IPS-18a (cell line): Measurements from ENCODE around the gene FOXS1.

Experiments
- H3K27ac ChIP-seq: one replicate; pipeline ENCODE4 v1.5.1; 2013; ENCODE audit warnings: low read length
- H3K27me3 ChIP-seq: one replicate; pipeline ENCODE4 v1.6.1; 2013; ENCODE audit warnings: mild to moderate bottlenecking, low read length; ENCODE audit not compliant: control insufficient read depth, insufficient read depth
- H3K36me3 ChIP-seq: one replicate; pipeline ENCODE4 v1.6.1; 2013; ENCODE audit warnings: low read depth, low read length; ENCODE audit not compliant: control insufficient read depth
- H3K4me1 ChIP-seq: one replicate; pipeline ENCODE4 v1.6.1; 2013; ENCODE audit warnings: low read depth, low read length; ENCODE audit not compliant: control insufficient read depth
- H3K4me3 ChIP-seq: one replicate; pipeline ENCODE4 v1.5.1; 2013; ENCODE audit warnings: low read length
- H3K9ac ChIP-seq: one replicate; pipeline ENCODE4 v1.6.1; 2013; ENCODE audit warnings: mild to moderate bottlenecking, low read length, moderate library complexity
- H3K9me3 ChIP-seq: one replicate; pipeline ENCODE4 v1.6.1; 2013; ENCODE audit warnings: low read depth, low read length; ENCODE audit not compliant: control insufficient read depth

The FOXS1 gene

DNA sequence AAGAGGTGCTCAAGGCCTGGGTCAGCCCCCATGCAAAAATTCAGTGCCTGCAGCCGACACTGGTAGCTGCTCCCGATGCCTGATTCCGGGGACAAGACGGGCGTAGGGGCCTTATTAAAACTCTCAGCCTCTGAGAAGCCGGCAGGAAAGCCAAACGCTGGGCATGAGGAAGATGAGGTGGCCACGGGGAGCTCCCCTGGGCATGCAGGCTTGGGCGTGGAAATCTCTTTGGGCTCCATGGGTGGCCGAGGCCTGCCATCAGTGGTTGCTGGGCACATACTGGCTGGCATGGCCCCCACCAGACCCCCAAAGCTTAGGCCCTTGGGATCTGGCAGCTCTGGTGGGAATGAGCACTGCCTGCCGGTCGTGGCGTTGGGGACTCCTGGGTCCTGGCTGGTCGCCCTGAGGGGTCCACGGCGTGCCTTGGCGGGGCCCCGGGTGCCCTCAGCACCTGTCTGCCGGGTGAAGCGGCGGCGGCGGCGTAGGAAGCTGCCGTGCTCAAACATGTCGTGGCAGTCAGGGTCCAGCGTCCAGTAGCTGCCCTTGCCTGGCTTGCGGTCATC, 586 bp downstream of the FOXS1 start:
- H3K27me3 ChIP-seq, result no peaks in the 10 kb centered on the region
- H3K27ac ChIP-seq, result no peak overlapping the region
- H3K4me3 ChIP-seq, result no peak overlapping the region
- H3K9me3 ChIP-seq, result no peaks in the 10 kb centered on the region
- no peaks in the 10 kb centered on the region for H3K36me3 ChIP-seq
- H3K9ac ChIP-seq, result no peak overlapping the region
- peaks cover 11% of the 10 kb centered on the region for H3K4me1 ChIP-seq

GRCh38 chr20:31843881-31844280, 1.5 kb downstream of the FOXS1 start:
- Histone ChIP-seq H3K27ac (no peak overlapping the region), H3K4me3 (no peak overlapping the region), H3K27me3 (no peaks in the 10 kb centered on the region), H3K9me3 (no peaks in the 10 kb centered on the region), H3K9ac (no peak overlapping the region), H3K4me1 (peaks cover 11% of the 10 kb centered on the region), H3K36me3 (no peaks in the 10 kb centered on the region)

GRCh38 chr20:31843288-31843687, 2.1 kb downstream of the FOXS1 start:
- H3K27me3 ChIP-seq, result no peaks in the 10 kb centered on the region
- no peak overlapping the region for H3K9ac ChIP-seq
- no peak overlapping the region for H3K27ac ChIP-seq
- no peaks in the 10 kb centered on the region for H3K36me3 ChIP-seq
- no peaks in the 10 kb centered on the region for H3K9me3 ChIP-seq
- H3K4me1 ChIP-seq, result peaks cover 11% of the 10 kb centered on the region
- H3K4me3 ChIP-seq, result no peak overlapping the region

GRCh38 chr20:31842471-31843157, 2.8 kb downstream of the FOXS1 start:
- H3K27me3 ChIP-seq, result no peaks in the 10 kb centered on the region
- H3K9ac ChIP-seq, result no peak overlapping the region
- no peaks in the 10 kb centered on the region for H3K9me3 ChIP-seq
- H3K4me3 ChIP-seq, result no peak overlapping the region
- H3K36me3 ChIP-seq, result no peaks in the 10 kb centered on the region
- H3K4me1 ChIP-seq, result peaks cover 15% of the 10 kb centered on the region
- H3K27ac ChIP-seq, result no peak overlapping the region

DNA sequence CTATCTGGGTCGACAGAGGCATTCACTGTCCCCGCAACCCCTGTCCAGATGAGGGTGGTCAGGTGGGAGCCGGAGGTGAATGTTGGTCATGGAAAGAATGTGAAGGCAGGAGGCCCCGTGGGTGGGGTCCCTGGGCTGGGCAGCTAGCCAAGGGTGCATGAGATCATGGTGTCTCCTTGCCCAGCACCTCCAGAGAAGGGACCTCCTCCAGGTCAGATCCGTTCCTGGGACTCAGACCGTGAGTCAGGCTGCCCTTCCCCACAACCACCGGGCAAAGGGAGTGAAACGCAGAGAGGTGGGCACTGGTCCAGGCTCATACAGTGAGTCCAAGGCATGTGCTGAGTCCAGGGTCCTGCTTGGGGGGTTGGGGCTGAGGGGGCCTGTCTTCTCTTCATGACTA, 3.5 kb downstream of the FOXS1 start:
- H3K4me3 ChIP-seq, result no peak overlapping the region
- H3K36me3 ChIP-seq, result no peaks in the 10 kb centered on the region
- no peak overlapping the region for H3K9ac ChIP-seq
- H3K27me3 ChIP-seq, result no peaks in the 10 kb centered on the region
- no peaks in the 10 kb centered on the region for H3K9me3 ChIP-seq
- no peak overlapping the region for H3K27ac ChIP-seq
- H3K4me1 ChIP-seq, result peaks cover 15% of the 10 kb centered on the region

- Histone ChIP-seq H3K27me3 (no peaks in the 10 kb centered on the region), H3K36me3 (no peaks in the 10 kb centered on the region), H3K9me3 (no peaks in the 10 kb centered on the region), H3K9ac (no peak overlapping the region), H3K27ac (no peak overlapping the region), H3K4me3 (no peak overlapping the region), H3K4me1 (peaks cover 15% of the 10 kb centered on the region)
Observed at GRCh38 chr20:31840906-31841816, 4.2 kb downstream of the FOXS1 start.

DNA sequence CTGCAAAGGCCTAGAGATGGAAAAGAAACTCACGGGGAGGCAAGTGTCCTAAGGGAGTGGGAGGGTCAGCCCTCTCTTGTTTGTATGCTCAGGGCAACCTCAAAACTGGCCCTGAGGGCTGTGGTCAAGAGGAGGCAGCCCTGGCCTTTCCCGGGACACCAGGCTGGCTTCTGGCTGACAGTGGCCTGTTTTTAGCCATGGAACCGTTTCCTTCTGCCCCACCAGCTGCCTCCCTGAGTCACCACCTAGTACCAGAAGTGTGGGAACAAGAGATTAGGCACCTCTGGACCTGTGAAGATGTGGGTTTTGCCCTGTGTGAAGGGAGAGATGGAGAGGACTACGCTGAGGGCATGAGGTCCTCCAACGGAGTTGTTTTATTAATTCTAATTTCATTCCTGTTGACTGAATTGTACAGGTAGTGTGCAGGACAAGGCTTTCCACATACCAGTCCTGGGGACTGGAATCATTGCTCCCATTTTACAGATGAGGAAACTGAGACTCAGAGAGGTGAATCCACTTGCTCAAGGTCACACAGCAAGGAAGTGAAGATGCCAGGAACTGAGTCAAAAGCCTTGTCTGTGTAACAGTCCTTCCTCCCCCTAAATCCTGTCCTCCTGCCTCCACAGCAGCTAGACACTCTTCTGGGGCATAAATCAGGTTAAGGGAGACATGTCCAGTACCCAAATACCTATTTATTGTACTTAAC, 5.5 kb downstream of the FOXS1 start:
- Histone ChIP-seq H3K4me3 (no peak overlapping the region), H3K9me3 (no peaks in the 10 kb centered on the region), H3K9ac (no peak overlapping the region), H3K27me3 (no peaks in the 10 kb centered on the region), H3K4me1 (peaks cover 15% of the 10 kb centered on the region), H3K36me3 (no peaks in the 10 kb centered on the region), H3K27ac (no peak overlapping the region)

DNA sequence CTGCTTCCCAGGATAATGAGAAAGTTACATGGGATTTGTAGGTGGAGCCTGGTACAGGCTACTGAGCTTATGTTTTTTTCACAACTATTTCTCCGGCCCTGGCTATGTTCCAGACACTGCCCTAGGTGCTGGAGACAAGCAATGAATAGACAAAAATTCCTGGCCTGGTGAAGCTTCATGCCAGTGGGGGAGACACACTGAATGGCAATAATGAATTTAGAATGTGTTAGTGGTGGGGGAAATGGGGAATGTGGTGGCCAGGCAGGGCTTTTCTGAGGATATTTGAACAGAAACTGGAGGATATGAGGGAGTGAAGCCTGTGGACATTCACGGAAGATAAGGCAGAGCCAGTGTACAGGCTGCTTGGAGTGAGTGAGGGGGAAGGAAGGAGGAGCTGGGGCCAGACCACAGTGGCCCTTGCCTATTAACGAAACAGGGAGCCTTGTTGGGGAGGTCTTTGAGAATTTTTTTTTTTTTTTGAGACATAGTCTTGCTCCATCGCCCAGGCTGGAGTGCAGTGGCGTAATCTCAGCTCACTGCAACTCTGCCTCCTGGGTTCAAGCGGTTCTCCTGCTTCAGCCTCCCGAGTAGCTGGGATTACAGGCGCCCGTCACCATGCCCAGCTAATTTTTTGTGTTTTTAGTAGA, 6.6 kb downstream of the FOXS1 start:
- no peaks in the 10 kb centered on the region for H3K9me3 ChIP-seq
- no peak overlapping the region for H3K27ac ChIP-seq
- H3K36me3 ChIP-seq, result no peaks in the 10 kb centered on the region
- H3K4me3 ChIP-seq, result no peak overlapping the region
- H3K27me3 ChIP-seq, result no peaks in the 10 kb centered on the region
- H3K9ac ChIP-seq, result no peak overlapping the region
- peaks cover 15% of the 10 kb centered on the region for H3K4me1 ChIP-seq

DNA sequence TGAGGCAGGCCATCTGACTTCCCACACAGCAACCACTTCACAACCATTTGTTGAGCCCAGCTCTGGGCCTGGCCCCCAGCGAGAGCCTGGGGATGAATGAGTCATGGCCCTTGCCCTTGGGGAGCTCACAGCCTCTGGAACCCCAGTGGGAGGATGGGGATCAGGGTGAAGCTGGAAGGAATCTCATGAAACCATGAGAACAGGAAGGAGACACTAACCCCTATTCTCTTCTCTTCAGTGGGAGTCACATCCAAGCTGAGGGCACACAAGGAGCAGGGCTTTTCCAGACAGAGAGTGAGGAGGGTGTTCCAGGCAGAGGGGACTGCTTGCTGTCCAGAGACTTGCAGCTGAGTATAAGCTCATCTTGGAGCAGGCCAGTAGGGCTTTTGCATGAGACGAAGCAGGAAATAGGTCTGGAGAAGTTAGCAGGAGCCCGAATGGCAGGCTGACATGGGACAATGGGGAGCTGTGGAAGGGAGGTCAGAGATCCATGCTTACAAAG, 7.5 kb downstream of the FOXS1 start:
- H3K9ac ChIP-seq, result no peak overlapping the region

DNA sequence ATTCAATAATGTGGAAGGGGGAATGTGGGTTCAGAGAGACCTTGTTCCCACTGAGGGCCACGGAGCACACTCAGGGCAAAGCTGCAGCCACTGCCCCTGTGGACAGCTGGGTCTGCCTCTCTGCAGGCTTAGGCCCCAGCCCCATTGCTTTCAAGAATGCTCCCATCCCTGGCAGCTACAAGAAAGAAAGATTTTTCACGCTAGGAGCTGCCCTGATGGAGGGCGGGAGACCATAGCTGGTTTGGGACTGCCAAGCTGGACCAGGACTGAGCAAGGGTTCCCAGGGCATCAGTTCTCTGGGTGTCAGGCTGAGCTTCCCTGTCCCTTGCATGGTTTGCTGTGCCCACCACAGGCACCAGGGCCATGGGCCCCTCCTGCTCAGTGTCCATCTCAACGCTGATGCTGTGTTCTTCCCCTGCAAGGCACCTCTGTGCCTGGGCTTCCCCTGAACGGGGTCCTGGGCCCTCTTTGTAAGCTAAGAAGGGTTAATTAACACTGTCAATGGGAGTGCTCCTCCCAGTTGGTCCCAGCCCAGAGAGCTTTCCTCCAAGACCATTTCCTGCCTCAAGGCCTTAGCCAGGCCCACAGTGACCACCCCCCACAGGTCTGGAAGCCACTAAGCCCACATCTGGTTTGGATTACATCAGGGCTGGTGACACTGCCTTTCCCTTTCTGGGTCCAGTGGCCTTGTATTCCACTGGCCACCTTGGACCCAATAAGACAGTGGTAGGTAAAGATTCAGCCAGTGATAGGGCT, 8.4 kb downstream of the FOXS1 start:
- no peaks in the 10 kb centered on the region for H3K27me3 ChIP-seq
- H3K27ac ChIP-seq, result no peak overlapping the region
- no peaks in the 10 kb centered on the region for H3K36me3 ChIP-seq
- H3K9ac ChIP-seq, result no peak overlapping the region
- H3K9me3 ChIP-seq, result no peaks in the 10 kb centered on the region
- H3K4me3 ChIP-seq, result no peak overlapping the region
- peaks cover 8% of the 10 kb centered on the region for H3K4me1 ChIP-seq

More for the DNA sequence above, 7.5 kb downstream of the FOXS1 start:
- Histone ChIP-seq H3K27me3 (no peaks in the 10 kb centered on the region), H3K36me3 (no peaks in the 10 kb centered on the region), H3K4me1 (peaks cover 15% of the 10 kb centered on the region), H3K4me3 (no peak overlapping the region), H3K27ac (no peak overlapping the region), H3K9me3 (no peaks in the 10 kb centered on the region)
